Epithelial cell of esophagus (primary cell): Measurements from ENCODE around the gene RFX5.

ENCODE experiments used
- DNase-seq: peaks from one replicate; pipeline ENCODE4 v3.0.0; 2010; ENCODE audit warnings: low read depth
- H3K4me3 ChIP-seq: 2 replicates; pipeline ENCODE4 v1.5.1; 2011; ENCODE audit warnings: mild to moderate bottlenecking, low read length, control low read depth
- TF ChIP-seq, protein P1 (sequence below): IDR thresholded peaks from 2 replicates; pipeline ENCODE4 v1.5.1; 2011; ENCODE audit warnings: low read depth, mild to moderate bottlenecking, low read length, control low read depth, inconsistent platforms; ENCODE audit not compliant: insufficient read depth; ENCODE audit errors: missing control alignments

The RFX5 gene

DNA sequence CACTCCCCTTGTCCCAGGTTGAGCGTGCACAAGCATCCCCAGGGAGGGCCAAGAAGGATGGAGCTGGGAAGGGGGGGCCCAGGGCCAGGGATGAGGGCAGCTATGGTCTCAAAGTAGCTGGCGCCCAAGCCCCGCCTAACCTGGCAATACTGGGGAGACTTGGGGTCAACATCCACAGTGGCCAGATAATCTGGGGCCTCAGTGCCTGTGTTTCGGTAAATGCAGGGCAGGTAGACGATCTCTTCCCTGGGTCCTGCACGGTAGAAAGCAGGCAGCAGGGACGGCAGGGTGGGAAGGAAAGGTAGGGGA lies 22.2 kb upstream of the RFX5 start:
- DNase-seq, result no peak
- H3K4me3 ChIP-seq, result no peak overlapping the region
- TF ChIP-seq, protein P1, sequence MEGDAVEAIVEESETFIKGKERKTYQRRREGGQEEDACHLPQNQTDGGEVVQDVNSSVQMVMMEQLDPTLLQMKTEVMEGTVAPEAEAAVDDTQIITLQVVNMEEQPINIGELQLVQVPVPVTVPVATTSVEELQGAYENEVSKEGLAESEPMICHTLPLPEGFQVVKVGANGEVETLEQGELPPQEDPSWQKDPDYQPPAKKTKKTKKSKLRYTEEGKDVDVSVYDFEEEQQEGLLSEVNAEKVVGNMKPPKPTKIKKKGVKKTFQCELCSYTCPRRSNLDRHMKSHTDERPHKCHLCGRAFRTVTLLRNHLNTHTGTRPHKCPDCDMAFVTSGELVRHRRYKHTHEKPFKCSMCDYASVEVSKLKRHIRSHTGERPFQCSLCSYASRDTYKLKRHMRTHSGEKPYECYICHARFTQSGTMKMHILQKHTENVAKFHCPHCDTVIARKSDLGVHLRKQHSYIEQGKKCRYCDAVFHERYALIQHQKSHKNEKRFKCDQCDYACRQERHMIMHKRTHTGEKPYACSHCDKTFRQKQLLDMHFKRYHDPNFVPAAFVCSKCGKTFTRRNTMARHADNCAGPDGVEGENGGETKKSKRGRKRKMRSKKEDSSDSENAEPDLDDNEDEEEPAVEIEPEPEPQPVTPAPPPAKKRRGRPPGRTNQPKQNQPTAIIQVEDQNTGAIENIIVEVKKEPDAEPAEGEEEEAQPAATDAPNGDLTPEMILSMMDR, result no peak

DNA sequence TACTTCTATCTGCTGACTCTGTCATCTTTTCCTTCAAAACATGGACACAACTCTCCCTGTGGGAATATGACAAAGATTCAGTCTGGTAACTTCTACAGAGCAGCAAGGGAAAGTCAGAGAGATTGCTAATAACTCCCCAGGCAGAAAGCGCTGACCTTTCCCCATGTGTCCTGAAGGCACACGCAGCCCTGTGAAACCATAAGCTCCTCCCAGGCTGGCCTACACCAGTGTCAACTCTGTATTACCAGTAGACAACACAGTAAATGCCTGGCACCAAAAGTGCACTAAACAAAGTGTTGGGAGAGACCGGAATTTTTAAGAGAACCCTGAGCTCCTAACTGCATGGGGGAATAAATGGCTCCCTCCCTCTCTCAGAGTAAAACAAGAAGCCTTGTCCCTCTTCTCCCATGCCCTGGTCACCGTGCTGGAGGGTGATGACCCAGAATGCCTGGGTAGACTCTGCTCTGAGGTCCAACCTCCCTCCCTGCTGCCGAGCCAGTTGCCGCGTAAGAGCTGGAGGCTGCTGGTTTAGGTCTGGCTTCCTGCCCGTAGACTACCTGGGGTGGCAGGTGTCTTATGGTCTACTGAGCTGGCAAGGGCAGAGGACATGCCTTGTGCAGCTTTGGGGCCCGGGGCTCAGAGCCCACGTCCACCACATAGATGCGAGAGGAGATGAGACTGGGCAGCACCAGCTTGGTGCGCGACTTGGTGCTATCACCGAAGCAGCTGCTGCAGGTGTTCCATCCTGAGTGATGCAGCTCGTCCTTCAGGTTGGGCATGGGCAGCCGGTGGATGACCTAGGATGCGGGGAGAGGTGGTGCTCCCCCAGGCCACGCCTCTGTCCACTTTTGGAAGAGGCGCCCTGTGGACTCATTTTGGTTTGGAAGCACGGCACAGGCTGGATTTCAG lies 21.6 kb upstream of the RFX5 start:
- DNase-seq, result no peak
- H3K4me3 ChIP-seq, result no peak overlapping the region
- TF ChIP-seq, protein P1, result no peak

DNA sequence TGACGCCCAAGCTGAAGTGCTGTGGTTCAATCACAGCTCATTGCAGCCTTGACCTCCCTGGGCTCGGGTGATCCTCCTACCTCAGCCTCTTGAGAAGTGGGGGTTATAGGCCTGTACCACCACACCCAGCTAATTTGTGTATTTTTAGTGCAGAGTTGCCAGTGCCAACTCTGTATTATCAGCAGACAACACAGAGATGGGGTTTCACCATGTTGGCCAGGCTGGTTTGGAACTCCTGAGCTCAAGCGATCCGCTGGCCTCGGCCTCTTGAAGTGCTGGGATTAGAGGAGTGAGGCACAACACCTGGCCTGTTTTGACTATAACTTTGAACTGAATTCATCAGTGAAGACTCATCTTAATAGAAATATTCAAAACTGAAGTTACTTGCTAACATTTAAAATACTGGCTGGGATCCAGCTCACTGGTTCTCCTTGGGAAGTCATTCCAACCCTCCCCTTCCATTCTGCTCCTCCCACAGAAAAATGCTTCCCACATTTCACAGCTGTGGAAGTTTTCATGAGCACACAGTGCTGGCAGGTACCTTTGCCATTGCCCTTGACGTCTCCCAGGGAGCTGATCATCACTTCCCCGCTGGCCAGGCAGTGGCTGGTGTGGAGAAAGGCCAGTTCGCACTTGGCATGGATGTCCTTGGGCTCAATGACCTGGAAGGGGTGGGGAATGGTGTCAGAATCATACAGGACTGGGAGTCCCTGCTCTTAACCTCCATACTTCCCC lies 20.8 kb upstream of the RFX5 start:
- TF ChIP-seq, protein P1, result no peak
- DNase-seq, result no peak
- no peak overlapping the region for H3K4me3 ChIP-seq

DNA sequence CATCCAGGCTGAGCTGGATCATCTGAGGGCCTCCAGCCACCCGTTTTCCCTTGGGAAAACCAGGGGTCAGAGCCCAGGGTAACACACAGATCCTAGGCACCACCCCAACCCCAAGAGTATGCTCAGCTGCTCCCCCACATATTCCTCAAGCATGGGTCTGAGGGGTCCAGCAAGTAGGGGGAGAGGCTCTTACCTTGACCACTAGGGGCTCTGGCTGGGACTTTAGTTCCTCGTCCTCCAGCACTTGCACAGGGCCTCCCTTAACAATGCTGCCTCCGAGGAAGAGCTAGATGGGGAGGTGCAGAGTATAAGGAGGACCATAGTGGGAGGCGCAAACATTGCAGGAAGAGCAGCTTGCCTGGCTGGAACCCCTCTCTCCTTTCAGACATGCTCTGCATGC lies 17.9 kb upstream of the RFX5 start:
- TF ChIP-seq, protein P1, result no peak
- no peak for DNase-seq
- no peak overlapping the region for H3K4me3 ChIP-seq

DNA sequence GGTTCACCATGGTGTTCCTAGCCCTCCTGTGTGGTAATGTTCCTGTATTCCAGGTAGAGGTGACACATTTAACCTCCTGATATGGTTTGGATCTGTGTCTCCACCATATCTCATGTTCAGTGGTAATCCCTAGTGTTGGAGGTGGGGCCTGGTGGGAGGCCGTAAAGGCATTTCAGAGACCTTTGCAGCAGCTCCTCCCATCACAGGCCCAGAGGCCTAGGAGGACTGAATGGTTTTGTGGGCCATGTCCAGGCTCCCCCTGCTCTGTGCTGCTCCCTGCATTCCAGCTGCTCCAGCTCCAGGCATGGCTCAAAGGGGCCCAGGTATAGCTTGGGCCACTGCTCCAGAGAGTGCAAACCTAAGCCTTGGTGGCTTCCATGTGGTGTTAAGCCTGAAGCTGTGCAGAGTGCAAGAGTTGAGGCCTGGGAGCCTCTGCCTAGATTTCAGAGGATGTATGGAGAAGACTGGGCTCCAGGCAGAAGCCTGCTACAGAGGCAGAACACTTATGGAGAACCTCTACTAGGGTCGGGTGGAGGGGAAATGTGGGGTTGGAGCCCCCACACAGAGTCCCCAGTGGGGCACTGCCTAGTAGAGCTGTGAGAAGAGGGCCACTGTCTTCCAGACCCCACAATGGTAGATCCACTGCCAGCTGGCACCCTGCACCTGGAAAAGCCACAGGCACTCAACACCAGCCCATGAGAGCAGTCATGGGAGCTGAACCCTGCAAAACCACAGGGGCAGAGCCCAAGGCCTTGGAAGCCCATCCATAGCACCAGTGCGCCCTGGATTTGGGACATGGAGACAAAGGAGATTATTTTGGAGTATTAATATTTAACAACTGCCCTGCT lies 15.5 kb upstream of the RFX5 start:
- H3K4me3 ChIP-seq, result no peak overlapping the region
- TF ChIP-seq, protein P1, result no peak
- DNase-seq, result no peak

DNA sequence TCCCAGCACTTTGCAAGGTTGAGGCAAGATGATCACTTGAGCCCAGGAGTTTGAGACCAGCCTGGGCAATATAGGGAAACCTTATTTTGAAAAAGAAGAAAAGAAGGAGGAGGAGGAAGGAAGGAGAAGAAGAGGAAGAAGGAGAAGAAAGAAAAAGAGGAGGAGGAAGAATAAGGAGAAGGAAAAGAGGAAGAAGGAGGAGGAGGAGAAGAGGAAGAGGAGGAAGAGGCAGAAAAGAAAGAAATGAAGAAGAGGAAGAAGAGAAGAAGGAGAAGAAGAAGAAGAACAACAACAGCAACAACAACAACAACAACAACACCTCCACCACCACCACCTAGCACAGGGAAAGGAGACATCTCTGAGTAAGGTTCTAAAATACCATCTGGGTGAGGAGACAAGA lies 14.8 kb upstream of the RFX5 start:
- TF ChIP-seq, protein P1, result no peak
- H3K4me3 ChIP-seq, result no peak overlapping the region
- DNase-seq, result no peak
